LNCAP (cell line): Measurements from ENCODE around the gene EPB41.

Source experiments
- TF ChIP-seq, protein P1 (sequence below): fragments of 450-650 bp; IDR thresholded peaks from 2 replicates; pipeline ENCODE4 v1.5.1; 2017; ENCODE audit warnings: mild to moderate bottlenecking

Gene EPB41

DNA sequence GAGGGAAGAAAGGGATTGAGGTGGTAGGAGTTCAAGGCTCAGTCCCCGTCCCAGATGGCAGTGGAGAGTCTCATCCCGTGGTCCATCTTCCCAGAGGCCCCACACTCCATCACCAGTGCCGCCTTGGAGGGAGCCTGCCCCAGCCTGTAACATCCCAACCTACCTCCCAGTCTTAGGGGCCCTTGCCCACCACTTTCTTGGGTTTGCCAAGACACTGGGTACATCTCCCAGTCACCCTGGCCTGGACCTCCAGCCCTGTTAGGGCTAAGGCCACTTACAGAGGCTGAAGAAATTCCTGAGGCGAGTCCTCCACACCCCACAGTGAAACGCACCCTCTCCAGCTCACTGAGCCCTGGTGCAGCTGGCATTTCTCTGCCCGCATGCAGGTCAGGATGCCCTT lies 206.0 kb downstream of the EPB41 start:
- TF ChIP-seq, protein P1, sequence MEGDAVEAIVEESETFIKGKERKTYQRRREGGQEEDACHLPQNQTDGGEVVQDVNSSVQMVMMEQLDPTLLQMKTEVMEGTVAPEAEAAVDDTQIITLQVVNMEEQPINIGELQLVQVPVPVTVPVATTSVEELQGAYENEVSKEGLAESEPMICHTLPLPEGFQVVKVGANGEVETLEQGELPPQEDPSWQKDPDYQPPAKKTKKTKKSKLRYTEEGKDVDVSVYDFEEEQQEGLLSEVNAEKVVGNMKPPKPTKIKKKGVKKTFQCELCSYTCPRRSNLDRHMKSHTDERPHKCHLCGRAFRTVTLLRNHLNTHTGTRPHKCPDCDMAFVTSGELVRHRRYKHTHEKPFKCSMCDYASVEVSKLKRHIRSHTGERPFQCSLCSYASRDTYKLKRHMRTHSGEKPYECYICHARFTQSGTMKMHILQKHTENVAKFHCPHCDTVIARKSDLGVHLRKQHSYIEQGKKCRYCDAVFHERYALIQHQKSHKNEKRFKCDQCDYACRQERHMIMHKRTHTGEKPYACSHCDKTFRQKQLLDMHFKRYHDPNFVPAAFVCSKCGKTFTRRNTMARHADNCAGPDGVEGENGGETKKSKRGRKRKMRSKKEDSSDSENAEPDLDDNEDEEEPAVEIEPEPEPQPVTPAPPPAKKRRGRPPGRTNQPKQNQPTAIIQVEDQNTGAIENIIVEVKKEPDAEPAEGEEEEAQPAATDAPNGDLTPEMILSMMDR, result no peak

DNA sequence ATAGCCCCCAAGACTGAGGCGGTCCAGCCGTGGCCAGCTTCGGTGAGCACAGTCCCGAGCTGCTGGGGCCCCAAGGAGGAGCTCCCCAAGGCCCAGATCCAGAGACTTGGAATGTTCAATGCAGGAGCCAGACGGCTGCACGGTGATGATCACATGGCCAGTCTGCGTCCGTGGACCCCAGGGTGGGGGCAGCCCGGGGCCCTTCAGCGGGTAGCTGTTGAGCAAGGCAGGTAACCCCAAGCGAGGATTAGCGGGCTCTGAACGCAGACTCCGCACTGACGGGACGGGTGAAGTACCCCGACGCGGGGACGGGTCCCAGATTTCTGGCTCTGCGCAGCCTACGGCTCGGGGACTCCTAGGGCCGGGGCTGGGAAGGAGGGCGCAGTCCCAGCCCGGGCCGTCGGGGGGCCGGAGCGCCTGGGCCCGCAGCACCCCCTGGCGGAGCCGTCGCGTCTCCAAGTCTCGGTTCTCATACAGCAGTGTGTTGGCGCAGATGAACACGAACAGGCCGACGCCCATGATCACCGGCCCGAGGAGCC lies 206.6 kb downstream of the EPB41 start:
- TF ChIP-seq, protein P1, result peak; percentile 25; the same call in 1 of the 2 replicates

DNA sequence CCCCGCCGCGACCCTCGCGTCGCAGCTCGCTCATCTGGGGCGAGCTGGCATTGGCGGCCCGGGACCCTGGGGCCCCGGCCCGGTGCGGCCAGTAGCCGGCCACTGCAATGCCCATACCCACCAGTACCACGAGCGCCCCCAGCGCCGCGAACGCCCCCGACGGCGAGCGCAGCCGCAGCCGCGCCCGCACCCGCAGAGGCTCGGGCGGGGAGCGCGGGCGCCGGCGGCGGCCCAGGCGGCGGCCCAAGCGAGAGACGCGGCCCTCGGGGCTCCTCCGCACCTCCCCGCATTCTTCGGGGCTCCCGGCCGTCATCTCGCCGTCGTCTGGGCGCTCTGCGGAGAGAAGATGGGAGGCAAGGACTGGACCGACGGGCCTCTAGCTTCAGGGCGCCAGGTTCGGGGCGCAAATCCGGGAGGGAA lies 207.2 kb downstream of the EPB41 start:
- TF ChIP-seq, protein P1, result no peak

DNA sequence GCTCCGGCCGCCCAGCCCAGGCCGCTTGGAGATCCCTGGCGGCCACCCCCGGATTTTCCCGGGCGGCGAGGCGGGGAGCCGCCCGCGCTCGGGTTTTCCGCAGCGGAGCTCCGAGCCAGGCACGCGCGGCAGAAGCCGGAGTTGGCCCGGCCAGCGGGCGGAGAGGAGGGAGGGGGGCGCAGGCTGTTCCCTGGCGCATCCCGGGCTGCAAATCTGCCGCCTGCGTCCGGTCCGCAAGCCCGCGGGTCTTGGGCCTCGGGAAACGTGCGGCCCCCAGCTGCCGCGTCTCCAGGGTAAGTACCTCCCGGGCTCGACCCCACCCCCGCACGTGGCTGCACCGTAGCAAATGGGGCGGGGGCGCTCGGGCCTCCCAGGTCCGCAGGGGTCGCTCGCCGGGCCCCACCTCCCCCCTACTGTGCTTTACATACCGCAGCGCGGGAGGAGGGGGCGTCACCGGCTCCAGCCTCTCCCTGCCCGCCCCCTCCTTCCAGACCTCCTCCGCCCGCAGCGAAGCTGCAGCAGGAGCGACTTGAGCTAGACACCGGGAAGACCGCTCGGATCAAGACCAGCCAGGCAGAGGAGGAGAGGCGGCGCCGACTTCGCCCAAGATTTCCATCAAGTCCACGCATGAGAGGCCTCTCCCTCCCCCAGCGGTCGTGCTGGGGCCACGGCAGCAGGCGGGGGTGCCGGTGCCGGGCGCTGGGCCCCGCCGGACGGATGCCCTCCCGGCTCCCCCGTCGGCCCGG lies 207.7 kb downstream of the EPB41 start:
- TF ChIP-seq, protein P1, result no peak

DNA sequence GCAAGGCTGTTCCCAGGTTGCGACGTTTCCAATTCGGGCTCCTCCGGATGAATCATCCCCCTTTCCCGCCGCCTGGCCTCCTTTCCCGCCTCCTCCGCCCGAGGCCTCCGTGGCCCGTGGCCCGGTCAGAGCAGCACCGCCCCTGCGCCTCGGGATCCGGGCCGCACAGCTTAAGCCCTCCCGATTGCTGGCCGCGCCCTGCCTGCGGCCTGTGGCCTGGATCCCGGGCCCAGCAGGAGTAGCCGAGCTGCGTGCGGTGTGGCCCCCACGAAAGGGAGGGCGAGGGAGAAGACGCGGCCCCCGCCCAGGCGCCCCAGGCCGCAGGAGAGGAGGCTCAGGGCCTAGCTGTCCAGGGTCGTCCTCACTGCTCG lies 208.3 kb downstream of the EPB41 start:
- TF ChIP-seq, protein P1, result no peak

DNA sequence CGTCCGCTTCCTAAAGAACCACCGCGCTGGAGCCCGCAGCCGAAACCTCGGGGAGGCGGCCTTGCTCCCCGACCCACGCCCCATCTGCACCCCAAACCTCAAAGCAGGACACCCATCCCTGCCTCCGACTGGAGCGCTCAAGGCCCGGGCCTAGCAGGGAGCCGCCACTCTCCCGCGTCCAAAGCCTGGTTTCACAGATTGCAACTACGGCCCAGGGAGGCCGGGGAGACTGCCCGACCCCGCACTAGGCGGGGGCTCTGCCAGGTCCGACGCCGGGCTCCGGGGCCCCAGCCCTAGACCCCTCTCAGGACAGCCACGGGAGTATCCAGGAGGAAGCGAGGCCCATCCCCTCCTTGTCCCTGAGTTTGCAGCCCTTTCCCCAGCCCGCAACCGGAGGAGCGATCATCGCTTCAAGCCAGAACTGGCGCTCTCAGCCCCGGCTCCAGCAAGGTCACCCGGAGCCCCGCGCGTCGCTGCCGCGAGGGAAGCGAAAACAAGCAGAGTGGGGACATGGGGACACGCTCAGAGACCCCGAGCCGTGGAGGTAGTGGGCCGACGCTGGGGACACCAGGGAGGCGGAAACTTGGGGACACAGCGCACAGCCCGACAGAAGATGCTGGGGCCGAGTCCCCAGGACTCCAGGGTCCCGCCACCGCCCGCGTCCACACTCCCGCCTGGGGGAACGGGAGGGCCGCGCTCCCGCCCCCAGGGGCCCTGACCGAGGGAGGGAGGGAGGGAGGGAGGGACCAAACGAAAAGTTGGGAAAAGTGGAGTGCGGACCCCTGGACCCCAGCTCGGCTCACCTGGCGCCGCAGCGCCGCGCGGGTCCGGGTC lies 208.9 kb downstream of the EPB41 start:
- TF ChIP-seq, protein P1, result no peak

DNA sequence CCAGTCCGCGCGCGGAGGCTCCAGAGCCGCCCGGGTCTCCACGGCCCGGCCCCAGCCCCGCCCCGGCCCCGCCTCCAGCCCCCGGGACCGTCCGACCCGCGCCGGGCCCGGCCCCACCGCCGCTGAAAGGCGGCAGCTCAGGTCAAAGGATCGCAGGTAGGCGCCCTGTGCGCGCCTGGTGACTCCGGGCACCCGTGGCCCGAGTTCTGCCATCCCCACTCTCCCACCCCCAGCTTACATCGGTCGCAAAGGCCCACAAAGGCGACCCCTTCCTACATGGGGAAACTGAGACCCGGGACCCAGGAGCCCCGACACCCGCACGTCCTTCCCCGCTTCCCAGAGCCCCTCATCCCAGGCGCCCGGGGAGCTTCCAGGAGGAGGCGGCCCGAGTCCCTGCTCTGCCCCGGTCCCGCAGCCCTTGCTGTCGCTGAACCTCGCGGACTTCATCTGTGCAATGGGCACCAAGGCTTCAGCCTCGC lies 209.6 kb downstream of the EPB41 start, which contains the start of gene TMEM200B:
TMEM200B (minus strand) TSS at position 17 of the 479 bp plus-strand sequence. CDS start 2,075 bp downstream, outside the sequence.
- TF ChIP-seq, protein P1, result no peak
